GM23248 (cell line): ENCODE measurements around the gene CACNA1E.

ENCODE experiments used
- EZH2 ChIP-seq: fragments of 200-600 bp; sonication (generic); IDR thresholded peaks from 2 replicates; pipeline ENCODE4 v1.6.1; 2018; ENCODE audit warnings: antibody characterized with exemption, mild to moderate bottlenecking; ENCODE audit not compliant: insufficient read depth, poor library complexity, severe bottlenecking
- EZH2phosphoT487 ChIP-seq: fragments of 200-600 bp; sonication (generic); IDR thresholded peaks from 2 replicates; pipeline ENCODE4 v1.6.1; 2018; ENCODE audit warnings: antibody characterized with exemption, moderate library complexity, mild to moderate bottlenecking, low read depth; ENCODE audit not compliant: insufficient read depth

DNA sequence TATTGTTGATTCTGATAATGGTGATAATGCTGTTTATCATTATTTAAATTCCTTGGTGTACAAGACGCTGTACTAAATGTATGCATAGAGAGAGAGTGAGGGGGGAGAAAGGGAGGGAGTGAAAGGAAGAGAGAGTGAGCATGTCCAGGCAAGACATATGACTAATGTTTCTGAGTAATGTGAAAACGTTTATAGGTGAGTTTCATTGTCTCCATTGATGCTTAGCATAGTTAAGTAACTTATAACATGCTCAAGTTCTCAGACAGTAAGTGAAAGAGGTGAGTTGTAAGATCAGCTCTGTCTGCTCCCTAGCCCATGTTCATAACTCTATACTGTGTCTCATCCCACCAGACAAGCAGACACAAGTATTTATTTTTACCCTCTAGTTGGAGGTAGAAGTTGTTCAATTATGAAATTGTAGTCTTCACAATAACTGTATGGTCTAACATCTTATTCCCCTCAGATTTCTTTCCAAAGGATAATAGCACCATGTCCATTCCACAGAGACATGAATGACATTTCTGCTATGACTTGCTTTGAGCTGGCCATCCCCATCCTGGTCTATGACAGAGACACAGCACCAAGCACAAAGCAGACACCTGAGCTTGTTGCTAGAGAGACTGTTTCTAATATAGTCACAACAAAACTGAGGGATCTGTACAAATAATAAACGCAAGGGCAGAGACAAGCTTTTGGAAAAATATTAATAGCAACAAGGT is 285.1 kb downstream of the CACNA1E start:
- TF ChIP-seq EZH2 (no peak), EZH2phosphoT487 (no peak)
